GM18498 (cell line): ENCODE results near the gene CSE1L.
"Not testable (repeated sequence)": the region's sequence is repeated elsewhere in the genome, so short reads cannot be mapped to it uniquely, and the experiment has no call there.

Experiments used
- ATAC-seq: cut with Tn5 transposase; IDR thresholded peaks from one replicate; pipeline ENCODE4 v1.9.1; 2021; ENCODE audit warnings: mild to moderate bottlenecking, moderate library complexity; ENCODE audit not compliant: unreplicated experiment

The CSE1L gene

GRCh38 chr20:49054056-49054643, 8.0 kb downstream of the CSE1L start:
- ATAC-seq, result peak; percentile 62

GRCh38 chr20:49063279-49063678, 17.2 kb downstream of the CSE1L start:
- no peak for ATAC-seq

GRCh38 chr20:49074521-49074920, 28.4 kb downstream of the CSE1L start:
- ATAC-seq, result no peak

DNA sequence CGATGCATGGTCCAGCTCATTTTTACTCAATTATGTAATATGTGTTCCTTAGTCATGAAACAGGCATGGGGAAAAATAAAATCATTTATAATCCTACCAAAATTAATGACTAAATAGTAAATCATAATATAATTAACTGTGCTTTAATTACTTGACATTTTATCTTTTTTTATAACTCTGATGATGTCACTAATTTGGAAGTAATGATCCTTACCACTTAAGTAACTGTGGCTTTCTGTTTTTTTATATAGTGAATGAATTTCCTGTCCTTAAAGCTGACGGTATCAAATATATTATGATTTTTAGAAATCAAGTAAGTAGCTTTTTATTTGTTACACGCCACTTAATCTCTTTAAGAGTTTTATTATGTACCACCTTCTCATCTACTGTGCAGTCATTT, 32.2 kb downstream of the CSE1L start:
- no peak for ATAC-seq

DNA sequence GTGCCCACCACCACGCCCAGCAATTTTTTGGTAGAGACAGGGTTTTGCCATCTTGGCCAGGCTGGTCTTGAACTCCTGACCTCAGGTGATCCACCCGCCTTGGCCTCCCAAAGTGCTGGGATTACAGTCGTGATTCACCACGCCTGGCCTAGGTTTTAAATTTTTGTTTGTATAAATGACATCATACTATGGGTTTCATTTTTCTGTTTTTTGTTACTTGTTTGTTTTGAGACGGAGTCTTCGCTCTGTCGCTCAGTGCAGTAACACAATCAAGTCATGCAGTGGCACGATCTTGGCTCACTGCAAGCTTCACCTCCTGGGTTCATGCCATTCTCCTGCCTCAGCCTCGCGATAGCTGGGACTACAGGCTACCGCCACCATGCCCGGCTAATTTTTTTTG, 36.2 kb downstream of the CSE1L start:
- not testable (repeated sequence) for ATAC-seq

GRCh38 chr20:49091104-49091503, 45.0 kb downstream of the CSE1L start:
- ATAC-seq, result no peak

DNA sequence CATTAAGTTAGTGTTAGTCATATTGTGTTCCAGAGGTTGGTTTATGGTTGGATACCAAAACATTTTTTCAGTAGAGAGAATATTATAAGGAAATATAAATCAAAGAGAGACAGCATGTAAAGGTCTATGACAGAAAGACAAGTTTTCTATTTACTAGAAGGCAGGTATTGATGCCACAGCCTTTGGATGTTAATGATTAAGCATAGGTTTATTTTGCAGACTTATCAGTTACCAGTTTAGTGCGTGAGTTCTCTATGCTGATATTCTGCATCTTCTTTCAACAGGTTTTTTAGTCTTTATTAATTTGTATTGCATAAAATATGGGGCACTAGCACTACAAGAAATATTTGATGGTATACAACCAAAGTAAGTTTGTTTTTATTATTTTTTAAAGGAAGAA, 45.6 kb downstream of the CSE1L start:
- no peak for ATAC-seq

DNA sequence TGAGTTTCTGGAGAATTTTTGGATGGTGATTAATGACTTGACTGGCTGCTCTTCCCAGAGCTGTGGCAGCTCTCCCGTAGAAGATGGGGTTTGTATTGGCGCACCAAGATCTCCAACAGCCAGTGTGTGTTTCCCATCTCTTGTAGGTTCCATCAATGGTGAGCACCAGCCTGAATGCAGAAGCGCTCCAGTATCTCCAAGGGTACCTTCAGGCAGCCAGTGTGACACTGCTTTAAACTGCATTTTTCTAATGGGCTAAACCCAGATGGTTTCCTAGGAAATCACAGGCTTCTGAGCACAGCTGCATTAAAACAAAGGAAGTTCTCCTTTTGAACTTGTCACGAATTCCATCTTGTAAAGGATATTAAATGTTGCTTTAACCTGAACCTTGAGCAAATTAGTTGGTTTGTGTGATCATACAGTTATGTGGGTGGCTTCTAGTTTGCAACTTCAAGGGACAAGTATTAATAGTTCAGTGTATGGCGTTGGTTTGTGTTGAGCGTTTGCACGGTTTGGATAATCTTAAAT, 50.2 kb downstream of the CSE1L start:
- no peak for ATAC-seq

GRCh38 chr20:49097159-49097558, 51.0 kb downstream of the CSE1L start:
- no peak for ATAC-seq

- no peak for ATAC-seq
Observed at GRCh38 chr20:49098136-49098535, 52.0 kb downstream of the CSE1L start.

DNA sequence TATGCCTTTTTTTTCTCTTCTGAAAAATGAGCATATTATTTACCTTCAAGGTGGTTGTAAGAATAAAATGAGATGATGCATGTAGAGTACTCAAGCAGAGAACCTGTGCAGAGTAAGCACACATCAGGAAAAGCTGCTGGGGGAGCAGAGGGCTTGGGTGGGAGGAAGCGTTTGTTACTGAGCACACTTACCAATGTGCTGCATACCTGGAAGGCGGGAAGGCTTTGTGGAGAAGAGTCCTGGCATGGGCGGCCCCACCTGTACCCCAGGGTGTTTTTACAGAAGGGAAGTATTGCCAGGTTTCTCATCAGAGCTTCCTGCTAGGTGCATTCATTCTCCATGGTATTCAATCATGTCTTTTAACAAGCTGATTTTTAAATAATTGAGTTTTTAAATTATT, 52.9 kb downstream of the CSE1L start:
- ATAC-seq, result no peak

DNA sequence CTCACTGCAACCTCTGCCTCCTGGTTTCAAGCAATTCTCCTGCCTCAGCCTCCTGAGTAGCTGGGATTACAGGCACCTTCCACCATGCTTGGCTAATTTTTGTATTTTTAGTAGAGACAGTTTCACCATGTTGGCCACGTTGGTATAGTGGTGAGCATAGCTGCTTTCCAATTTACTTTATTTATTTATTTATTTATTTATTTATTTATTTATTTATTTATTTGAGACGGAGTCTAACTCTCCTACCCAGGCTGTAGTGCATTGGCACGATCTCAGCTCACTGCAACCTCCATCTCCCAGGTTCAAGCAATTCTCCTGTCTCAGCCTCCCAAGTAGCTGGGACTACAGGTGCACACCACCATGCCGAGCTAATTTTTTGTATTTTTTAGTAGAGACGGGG, 54.2 kb downstream of the CSE1L start:
- ATAC-seq, result not testable (repeated sequence)

GRCh38 chr20:49100972-49101371, 54.9 kb downstream of the CSE1L start:
- no peak for ATAC-seq

- no peak for ATAC-seq
Observed at GRCh38 chr20:49103019-49103418, 56.9 kb downstream of the CSE1L start.

- ATAC-seq, result no peak
Observed at GRCh38 chr20:49103647-49104364, 57.7 kb downstream of the CSE1L start.

GRCh38 chr20:49104365-49104648, 58.2 kb downstream of the CSE1L start:
- no peak for ATAC-seq

DNA sequence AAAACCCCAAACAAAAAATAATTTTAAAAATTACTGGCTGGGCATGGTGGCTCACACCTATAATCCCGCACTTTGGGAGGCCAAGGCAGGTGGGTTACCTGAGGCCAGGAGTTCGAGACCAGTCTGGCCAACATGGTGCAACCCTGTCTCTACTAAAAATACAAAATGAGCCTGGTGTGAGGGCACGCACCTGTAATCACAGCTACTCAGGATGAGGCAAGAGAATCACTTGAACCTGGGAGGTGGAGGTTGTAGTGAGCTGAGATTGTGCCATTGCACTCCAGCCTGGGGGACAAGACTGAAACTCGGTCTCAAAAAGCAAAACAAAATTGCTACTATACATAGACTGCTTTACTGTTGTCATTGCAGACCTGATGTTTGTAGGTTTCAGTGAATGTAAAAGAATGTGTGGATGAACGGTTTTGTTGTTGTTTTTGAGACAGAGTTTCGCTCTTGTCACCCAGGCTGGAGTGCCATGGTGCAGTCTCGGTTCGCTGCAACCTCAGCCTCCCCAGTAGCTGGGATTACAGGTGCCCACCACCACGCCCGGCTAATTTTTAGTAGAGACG, 59.0 kb downstream of the CSE1L start:
- not testable (repeated sequence) for ATAC-seq

- no peak for ATAC-seq
Observed at GRCh38 chr20:49106328-49106727, 60.2 kb downstream of the CSE1L start.

DNA sequence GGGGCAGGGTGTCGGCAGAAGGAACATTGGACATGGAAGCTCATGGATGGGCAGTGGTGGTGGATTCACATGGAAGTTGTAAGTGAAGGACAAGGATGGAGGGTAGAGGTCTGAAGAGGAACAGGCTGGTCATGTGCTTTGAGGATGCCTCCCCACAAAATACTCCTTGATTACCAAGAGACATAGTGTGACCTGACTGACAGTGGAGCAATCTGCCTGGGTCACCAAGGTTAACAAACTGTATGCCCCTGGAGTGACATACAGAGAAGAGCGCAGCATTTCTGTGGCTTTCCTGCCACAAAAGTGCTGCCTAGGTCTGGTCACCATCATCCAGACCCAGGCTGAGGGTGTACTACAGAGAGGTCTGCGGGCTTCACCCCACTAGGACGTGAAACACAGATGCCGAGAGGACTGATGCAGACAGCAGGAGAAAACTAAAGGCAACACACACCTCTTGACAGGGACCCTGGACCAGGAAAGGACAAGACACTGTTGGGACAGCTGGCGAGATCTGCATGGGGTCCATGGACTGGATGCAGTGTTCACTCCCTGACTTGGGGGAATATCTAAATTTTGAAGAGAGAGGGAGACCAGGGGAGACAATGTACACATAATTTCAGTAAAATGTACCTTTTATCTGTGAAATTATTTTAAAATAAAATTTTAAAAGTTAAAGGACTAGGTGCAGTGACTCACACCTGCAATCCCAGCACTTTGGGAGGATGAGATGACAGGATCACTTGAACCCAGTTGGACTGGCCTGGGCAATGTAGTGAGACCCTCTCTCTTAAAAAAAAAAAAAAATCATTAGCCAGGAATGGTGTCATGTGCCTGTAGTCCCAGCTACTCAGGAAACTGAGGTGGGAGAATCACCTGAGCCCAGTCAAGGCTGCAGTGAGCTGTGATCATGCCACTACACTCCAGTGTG, 64.9 kb downstream of the CSE1L start:
- no peak for ATAC-seq

- ATAC-seq, result no peak
Observed at GRCh38 chr20:49112596-49113274, 66.6 kb downstream of the CSE1L start.

DNA sequence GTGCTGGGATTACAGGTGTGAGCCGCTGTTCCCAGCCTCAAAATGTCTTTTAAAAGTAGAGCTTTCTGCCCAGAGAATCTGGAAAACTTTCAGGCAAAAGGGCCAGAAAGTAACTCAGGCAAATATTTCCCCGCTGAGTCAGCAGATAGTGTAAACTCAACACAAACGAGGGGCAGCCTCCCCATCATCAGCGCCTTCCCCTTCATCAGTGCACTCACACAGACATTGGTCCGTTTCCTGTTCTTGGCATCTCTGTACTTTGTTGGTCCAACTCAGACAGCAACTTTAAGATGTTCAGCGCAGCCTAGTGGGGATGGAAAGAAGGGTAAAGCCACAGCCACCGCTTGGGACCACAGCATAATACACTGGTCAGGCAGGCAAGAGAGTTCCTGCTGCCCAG, 69.5 kb downstream of the CSE1L start:
- no peak for ATAC-seq
